Upper lobe of left lung (tissue), 6 donors: ENCODE results near the gene GBF1. TPM values are rescaled to one million over a fixed set of nuclear protein-coding genes. Genes with fewer than 3 reads are reported as not detected.
"Not testable (repeated sequence)": the region's sequence is repeated elsewhere in the genome, so short reads cannot be mapped to it uniquely, and the experiment has no call there.

ENCODE experiments used
- ATAC-seq, 2 donors: fragments of 200-7000 bp; cut with Tn5 transposase; one replicate each; pipeline ENCODE4 v1.9.1; 2022; ENCODE audit warnings: mild to moderate bottlenecking in 2 of 2, moderate library complexity in 2 of 2; ENCODE audit not compliant: low FRiP score in 2 of 2
- DNase-seq, 2 donors: peaks; one replicate each; pipeline ENCODE4 v3.0.0-alpha.2; 2019 to 2020
- H3K27ac ChIP-seq, 4 donors: fragments of 200-600 bp; sonication (generic); one replicate each; pipeline ENCODE4 v1.5.1; 2016 to 2019
- H3K27me3 ChIP-seq, 4 donors: fragments of 200-600 bp; sonication (generic); one replicate each; pipeline ENCODE4 v1.5.1; 2017 to 2019
- H3K36me3 ChIP-seq, 4 donors: fragments of 200-600 bp; sonication (generic); one replicate each; pipeline ENCODE4 v1.5.1; 2016 to 2019
- H3K4me1 ChIP-seq, 4 donors: fragments of 200-600 bp; sonication (generic); one replicate each; pipeline ENCODE4 v1.5.1; 2018 to 2019
- H3K4me3 ChIP-seq, 4 donors: fragments of 200-600 bp; sonication (generic); one replicate each; pipeline ENCODE4 v1.5.1; 2017 to 2019; ENCODE audit warnings: mild to moderate bottlenecking in 2 of 4, moderate library complexity in 1 of 4
- H3K9me3 ChIP-seq, 4 donors: fragments of 200-600 bp; sonication (generic); one replicate each; pipeline ENCODE4 v1.5.1; 2018 to 2019
- CTCF ChIP-seq, 6 experiments: fragments of 450-650 bp in 4 of 6; fragments of 200-600 bp in 2 of 6; sonication (generic) in 2 of 6; IDR thresholded peaks; one replicate each; pipeline ENCODE4 v1.5.1; 2016 to 2019; ENCODE audit warnings: antibody characterized with exemption in 6 of 6
- EP300 ChIP-seq, 4 donors: sonication (generic); formaldehyde crosslinking; IDR thresholded peaks; one replicate each; pipeline ENCODE4 v1.5.1; 2017; ENCODE audit warnings: antibody characterized with exemption in 4 of 4, control low read depth in 2 of 4
- POLR2A ChIP-seq, 4 donors: fragments of 450-650 bp; IDR thresholded peaks; one replicate each; pipeline ENCODE4 v1.5.1; 2016 to 2017; ENCODE audit warnings: antibody characterized with exemption in 4 of 4, mild to moderate bottlenecking in 2 of 4
- POLR2AphosphoS5 ChIP-seq, 2 donors: sonication (generic); formaldehyde crosslinking; IDR thresholded peaks; one replicate each; pipeline ENCODE4 v1.5.1; 2017; ENCODE audit warnings: antibody characterized with exemption in 2 of 2
- WGBS, 2 donors: methylation state at CpG; one replicate each; pipeline ENCODE4 v1.1.5; 2017 to 2018; 5-methylcytosine and 5-hydroxymethylcytosine counted together
- total RNA-seq, 6 donors: library from RNA; depleted of rRNA in 4 of 6; stranded (reverse); fragments of >200 nt in 4 of 6; gene quantifications; one replicate each; pipeline versions ENCODE4 v1.1.0 to v1.2.1, GENCODE V29; 2016 to 2021
- donor health status: DM: no; HTN: no; CAD: no; lungs with moderate emphysema.
- donor health status: DM: no; HTN: yes; CAD: no; lungs with severe emphysema.

GBF1 gene
- total RNA-seq, 6 donors from 2014 or later, result 36.7 to 59.7 (median 44.4) TPM

- no peak for TF ChIP-seq CTCF (IDR thresholded peaks at IDR 0.05)
- TF ChIP-seq POLR2AphosphoS5 (IDR thresholded peaks at IDR 0.05), result no peak
- no peak for TF ChIP-seq EP300 (IDR thresholded peaks at IDR 0.05)
- TF ChIP-seq POLR2A (IDR thresholded peaks at IDR 0.05), result no peak
- ATAC-seq (no peak), DNase-seq (peak in 1 of 2 donors; percentile 32)
- peaks cover 0 to 2% (median 0%) of the 10 kb centered on the region in 4 donors for H3K27me3 ChIP-seq
- peak overlapping the region in 2 of 4 donors; percentile 91 to 93 for H3K27ac ChIP-seq
- H3K36me3 ChIP-seq, result peaks cover 0 to 3% (median 0%) of the 10 kb centered on the region in 4 donors
- H3K4me1 ChIP-seq, result peaks cover 44 to 60% (median 46%) of the 10 kb centered on the region in 4 donors
- WGBS, 2 donors, result 22 to 23% methylated on average over 3 of the region's 3 CpGs
- peak overlapping the region; percentile 74 to 86 (median 82) for H3K4me3 ChIP-seq
- H3K9me3 ChIP-seq, result no peaks in the 10 kb centered on the region
Observed at GRCh38 chr10:102246261-102246660, 929 bp downstream of the GBF1 start.

GRCh38 chr10:102247734-102248133 is 2.4 kb downstream of the GBF1 start:
- Histone ChIP-seq H3K4me1 (peaks cover 34 to 47% (median 36%) of the 10 kb centered on the region in 4 donors), H3K4me3 (no peak overlapping the region)
- TF ChIP-seq POLR2A (IDR thresholded peaks at IDR 0.05), result no peak
- no peak for TF ChIP-seq CTCF (IDR thresholded peaks at IDR 0.05)
- no peak for TF ChIP-seq POLR2AphosphoS5 (IDR thresholded peaks at IDR 0.05)
- no peak for TF ChIP-seq EP300 (IDR thresholded peaks at IDR 0.05)

GRCh38 chr10:102252508-102252907 is 7.2 kb downstream of the GBF1 start:
- DNase-seq, H3K9me3 ChIP-seq, H3K27ac ChIP-seq, H3K27me3 ChIP-seq, H3K36me3 ChIP-seq, H3K4me3 ChIP-seq, ATAC-seq: not testable (repeated sequence)
- H3K4me1 ChIP-seq, result peaks cover 16 to 33% (median 16%) of the 10 kb centered on the region in 4 donors
- WGBS, 2 donors, result 97% methylated on average over 3 of the region's 3 CpGs

More at GRCh38 chr10:102247734-102248133, 2.4 kb downstream of the GBF1 start:
- no peak for DNase-seq
- no peak overlapping the region for H3K27ac ChIP-seq
- peaks cover 0 to 3% (median 0%) of the 10 kb centered on the region in 4 donors for H3K36me3 ChIP-seq
- H3K27me3 ChIP-seq, result no peaks in the 10 kb centered on the region
- ATAC-seq, result no peak
- H3K9me3 ChIP-seq, result no peaks in the 10 kb centered on the region

GRCh38 chr10:102254426-102254825 is 9.1 kb downstream of the GBF1 start:
- ATAC-seq (no peak), DNase-seq (no peak)
- H3K36me3 ChIP-seq, result peaks cover 0 to 16% (median 0%) of the 10 kb centered on the region in 4 donors
- WGBS, 2 donors, result 86 to 95% methylated on average over 1 of the region's 1 CpG
- H3K9me3 ChIP-seq, result no peaks in the 10 kb centered on the region
- H3K4me3 ChIP-seq, result no peak overlapping the region
- TF ChIP-seq CTCF (IDR thresholded peaks at IDR 0.05) (no peak), POLR2AphosphoS5 (IDR thresholded peaks at IDR 0.05) (no peak), EP300 (IDR thresholded peaks at IDR 0.05) (no peak), POLR2A (IDR thresholded peaks at IDR 0.05) (no peak)
- H3K27ac ChIP-seq, result no peak overlapping the region
- H3K4me1 ChIP-seq, result peaks cover 0 to 20% (median 4%) of the 10 kb centered on the region in 4 donors
- no peaks in the 10 kb centered on the region for H3K27me3 ChIP-seq

GRCh38 chr10:102255404-102255803 is 10.1 kb downstream of the GBF1 start:
- H3K36me3 ChIP-seq, result peaks cover 0 to 24% (median 4%) of the 10 kb centered on the region in 4 donors
- H3K4me1 ChIP-seq, result peaks cover 0 to 13% (median under 1%) of the 10 kb centered on the region in 4 donors
- TF ChIP-seq POLR2AphosphoS5 (IDR thresholded peaks at IDR 0.05) (no peak), POLR2A (IDR thresholded peaks at IDR 0.05) (no peak), EP300 (IDR thresholded peaks at IDR 0.05) (no peak), CTCF (IDR thresholded peaks at IDR 0.05) (no peak)
- no peaks in the 10 kb centered on the region for H3K9me3 ChIP-seq
- WGBS, 2 donors, result 98 to 100% methylated on average over 2 of the region's 2 CpGs
- H3K27ac ChIP-seq, result no peak overlapping the region
- H3K4me3 ChIP-seq, result no peak overlapping the region
- no peaks in the 10 kb centered on the region for H3K27me3 ChIP-seq
- ATAC-seq (no peak), DNase-seq (no peak)
